HPDE6-E6E7 (cell line): Measurements from ENCODE around the gene CBX8.

Experiments used
- DNase-seq: peaks from one replicate; pipeline ENCODE4 v3.0.0; 2011; ENCODE audit warnings: missing footprints; ENCODE audit errors: extremely low spot score

The CBX8 gene

DNA sequence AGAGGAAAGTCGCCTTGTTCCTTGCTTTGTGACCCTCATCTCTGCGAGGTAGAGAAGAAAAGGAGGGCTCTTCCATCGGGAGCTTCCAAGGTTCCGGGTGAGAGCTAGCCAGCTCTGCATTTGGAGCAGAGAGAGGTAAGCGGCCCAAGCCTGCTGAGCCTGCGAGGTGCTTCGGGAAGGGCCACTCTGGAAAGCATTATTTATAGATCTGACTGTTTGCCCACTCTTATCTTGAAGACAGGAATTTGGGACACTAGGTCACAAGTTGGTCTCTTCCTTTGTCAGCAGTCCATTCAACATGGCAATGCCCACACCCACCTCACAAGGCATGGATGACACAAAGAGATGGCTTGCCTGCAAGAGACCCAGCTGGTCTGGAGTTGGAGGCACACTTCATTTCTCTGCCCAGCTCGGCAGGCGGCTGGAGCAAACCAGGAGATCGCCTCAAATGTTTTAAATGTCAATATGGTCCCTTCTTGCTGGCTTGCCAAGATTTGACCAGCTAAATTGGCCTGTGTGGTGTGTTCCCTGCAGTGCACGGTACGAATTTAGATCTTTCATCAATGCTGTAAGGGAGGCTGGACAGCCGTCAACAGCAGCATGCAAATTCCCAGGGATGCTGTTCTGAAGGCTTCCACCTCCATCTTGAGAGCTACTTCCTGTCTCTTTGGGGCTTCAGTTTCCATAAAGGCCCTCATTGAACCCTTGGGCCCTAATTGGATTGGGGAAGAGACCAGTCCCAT, 22.8 kb upstream of the CBX8 start:
- DNase-seq = no peak

DNA sequence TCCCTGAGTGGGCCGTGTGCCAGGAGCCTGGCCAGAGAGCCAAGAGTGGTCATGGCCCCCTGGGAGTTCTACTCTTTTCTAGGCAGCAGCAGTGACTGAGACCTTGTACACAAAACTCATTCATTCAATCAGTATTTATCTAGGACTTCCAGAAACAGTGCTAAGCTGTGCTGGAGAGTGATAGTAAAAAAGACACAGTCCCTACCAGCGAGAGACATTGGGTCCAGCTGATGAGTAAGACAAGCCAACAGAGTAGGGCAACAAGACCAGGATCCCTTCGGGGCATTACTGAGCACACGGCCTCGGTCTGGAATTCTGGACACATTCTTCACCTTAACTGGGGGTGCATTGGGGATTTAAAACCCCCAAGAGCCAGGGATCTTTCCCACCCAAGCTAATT, 22.2 kb upstream of the CBX8 start:
- no peak for DNase-seq

DNA sequence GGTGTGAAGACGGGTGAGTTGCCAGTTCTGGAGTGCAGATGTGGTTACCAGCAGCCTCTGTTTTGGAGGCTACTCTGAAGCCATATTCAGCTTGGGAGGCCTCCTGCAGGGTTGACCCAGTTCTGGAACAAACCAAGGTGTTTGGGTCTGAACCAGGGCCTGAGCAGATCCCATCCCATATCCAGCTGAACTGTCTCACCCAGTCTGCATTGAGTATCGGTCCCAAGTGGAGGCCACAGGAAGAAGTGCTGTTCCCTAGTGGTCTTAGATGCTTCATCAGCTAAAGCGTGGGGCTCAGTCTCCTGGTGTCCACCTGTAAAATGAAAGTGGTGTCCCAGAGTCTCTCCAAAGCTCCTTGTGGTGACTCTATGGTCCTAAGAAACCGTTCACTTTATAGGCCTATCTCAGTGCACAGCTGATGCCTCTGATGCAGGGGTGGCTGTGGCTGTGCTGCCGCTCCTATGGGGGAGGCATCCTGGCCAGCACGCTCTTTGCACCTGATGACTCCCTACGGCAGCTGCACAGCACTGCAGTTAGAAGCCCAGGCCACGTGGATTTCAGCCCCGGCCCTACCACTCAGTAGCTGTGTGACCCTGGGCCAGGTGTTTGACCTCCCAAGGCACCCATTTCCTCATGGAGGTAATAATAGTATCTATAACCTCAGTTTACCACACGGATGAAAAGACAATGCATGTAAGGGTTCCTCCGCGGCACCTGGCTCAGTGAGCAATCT, 21.3 kb upstream of the CBX8 start:
- DNase-seq = no peak

DNA sequence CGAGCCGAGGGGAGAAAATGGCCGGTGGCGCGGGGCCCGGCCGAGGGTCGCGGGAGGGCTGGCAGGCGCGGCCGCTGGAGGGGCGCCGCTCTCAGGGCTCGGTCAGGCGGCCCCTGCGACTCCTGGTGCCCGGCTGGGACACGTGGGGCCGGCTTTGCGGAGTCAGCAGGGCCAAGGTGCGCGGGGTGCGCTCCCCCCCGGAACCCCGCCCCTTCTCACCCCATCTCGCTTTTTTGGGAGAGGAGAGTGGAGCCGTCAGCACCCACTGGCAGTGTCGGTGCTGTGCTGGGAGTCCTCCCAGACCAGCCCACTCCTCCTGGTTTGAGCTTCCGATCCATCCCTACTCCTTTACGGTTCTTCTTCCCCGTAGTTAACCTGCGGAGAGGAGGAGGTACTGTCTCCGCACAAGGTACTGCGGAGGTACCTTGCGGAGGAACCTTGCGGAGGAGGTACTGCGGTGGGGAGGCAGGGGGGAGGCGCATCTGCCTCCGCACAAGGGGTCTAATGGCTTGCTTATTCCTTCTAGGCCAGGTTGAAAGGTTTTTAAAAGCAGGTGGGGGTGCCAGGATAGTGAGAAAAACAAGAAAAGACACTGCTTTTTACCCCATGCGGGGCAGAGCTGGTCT, 19.1 kb upstream of the CBX8 start:
- no peak for DNase-seq

DNA sequence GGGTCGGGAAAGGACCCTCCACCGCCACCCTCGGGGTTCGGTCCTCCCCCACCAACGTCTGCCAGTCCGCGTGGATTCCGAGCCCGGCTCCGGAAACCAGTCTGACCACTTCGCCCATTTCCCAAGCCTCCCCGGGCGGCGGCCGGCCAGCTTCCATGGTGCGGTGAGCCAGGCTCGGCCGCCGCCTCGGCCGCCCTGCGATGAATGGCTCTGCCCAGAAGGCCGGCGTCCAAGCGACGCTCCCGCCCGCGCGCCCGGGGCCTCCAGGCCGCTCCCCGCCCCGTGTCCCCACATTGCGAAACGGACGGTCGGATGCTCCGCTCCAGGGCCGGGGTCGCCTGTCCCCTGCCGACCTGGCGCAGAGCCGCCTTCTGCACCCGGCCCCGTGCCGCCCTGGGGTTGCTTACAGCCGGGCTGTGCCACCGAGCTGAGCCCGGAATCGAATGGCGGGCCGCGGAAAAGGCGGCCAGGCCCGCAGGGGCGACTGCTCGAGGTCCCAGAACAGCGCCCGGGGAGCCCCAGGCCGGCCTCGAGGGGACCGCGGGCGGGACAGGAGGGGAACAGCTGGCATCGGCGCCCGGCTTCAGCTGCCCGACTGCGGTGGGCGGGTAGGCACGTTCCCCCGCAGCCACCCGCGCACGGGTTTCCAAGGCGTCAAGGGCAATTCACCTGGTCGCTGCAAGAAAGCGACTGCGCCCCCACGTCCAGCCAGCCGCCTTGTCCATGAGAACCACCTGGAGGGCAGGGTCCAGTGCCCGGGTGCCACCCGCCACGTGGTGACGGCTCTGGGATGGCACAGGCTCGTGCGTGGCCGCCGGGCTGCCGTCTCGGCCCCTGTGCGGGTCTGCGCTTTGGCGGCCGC, 18.3 kb upstream of the CBX8 start:
- DNase-seq = no peak

DNA sequence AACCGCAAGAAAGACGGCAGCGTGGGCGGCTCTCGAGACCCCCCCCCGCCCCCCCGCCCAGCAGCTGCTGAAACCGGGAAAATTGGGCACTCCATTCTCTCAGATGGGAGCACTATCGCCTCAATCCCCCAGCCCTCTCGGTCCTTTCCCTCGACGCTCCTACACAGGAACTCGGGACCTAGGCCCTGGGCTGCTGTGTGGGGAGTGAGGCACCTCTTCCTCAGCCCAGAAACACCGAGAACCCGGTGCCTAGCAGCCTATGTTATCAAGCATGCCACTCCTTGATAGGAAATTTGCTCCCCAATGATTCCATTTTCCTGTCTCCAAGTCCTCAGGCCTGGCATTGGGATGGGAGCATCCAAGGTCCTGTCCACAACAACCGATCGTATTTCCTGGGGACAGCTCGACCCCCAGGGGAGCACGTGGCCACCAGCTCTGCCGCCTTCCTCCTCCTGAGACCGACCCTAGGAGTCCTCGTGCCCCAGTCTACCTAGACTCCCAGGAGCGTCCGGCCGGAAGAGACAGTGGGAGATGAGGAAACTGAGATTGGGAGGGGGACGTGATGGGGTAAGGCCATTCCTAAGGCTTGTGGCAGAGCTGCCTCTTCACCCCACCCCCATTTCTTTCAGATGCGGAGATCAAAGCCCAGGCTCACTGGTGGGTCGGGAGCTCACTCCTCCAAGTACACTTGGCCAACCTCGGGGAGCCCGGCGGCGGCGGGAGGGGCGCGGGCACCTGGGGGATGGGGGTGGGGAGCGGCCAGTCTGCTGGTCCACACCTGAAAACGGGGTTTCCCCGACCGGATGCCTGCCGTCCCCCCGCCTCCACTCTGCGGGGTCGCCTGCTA, 17.5 kb upstream of the CBX8 start:
- no peak for DNase-seq

DNA sequence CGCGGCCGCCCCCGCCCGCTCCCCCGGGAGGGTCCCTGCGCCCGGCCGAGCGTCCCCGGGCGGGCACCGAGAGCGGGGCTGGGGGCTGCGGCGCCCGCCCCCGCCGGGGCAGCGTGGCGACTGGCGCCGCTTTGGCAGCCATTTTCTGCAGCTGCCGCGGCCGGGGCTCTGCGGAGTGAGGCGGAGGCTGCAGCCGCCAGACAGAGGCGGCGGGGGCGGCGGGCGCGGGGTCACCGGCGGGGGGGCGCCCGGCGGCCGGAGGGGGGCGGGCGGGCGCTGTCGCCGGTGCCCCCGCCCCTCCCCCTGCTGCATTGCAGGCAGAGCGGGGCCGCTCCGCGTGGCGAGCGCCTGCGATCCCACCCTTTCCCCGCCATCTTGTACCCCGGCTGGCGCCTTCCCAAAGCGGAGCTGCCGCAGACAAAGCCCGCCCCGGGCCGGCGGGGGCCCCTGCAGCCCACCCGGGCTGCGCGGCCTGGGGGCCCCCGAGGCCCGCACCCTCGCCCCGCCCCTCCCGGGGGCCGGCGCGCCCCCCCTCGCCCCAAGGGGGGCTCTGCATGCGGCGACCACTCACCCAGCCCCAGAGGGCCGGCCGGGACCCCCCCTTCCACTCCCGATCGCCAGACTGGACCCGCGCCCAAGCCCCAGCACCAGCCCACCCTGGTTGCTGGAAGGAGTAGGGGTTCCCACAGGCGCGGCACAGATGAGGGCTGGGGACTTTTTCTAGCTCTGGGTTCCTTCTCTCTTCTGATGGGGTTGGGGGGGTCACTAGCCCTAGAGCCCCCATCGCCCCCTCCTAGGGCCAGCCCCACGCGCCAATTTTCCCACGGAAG, 16.6 kb upstream of the CBX8 start:
- DNase-seq = no peak

DNA sequence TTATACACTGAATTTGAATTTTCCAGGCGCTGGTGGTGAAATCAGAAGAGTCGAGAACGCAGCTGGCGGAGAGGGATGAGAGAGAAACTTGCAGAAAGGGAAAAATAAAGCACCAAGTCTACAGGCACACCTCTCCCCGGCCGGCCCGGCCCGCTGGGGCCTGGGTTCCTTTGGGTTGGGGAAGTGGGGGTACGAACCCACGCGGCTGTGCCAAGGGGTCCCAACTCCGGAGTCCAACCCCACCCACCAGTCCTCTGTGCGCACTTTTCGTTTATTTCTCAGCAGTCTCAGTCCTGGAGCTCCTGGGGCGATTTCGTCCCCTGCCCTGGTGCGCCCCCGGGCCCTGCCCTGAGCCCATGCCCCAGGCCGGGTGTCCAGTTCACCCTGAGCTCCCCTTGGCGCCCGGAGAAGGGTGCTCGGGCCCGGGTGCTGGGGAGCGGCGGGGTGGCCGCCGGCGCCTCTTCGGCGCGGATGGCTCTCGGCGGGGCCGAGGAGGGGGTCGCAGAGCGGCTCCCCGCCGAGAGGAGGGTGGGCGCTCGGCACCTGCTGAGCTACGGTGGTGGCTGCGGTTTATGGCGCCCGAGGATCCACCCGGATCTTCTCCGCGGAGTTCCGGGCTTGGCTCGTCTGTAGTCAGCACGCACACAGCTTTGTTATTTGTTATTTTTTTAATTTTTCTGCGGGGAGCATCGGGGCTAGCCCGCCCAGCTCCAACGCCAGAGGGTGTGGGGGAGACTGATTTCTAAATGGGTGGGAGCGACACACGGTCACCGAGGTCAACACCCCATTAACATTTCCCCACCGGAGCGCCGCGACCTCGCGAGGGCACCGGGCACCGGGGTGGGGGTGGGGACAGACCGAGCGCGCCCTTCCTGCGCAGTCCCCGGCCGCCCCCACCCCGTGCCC, 15.7 kb upstream of the CBX8 start:
- DNase-seq = no peak

DNA sequence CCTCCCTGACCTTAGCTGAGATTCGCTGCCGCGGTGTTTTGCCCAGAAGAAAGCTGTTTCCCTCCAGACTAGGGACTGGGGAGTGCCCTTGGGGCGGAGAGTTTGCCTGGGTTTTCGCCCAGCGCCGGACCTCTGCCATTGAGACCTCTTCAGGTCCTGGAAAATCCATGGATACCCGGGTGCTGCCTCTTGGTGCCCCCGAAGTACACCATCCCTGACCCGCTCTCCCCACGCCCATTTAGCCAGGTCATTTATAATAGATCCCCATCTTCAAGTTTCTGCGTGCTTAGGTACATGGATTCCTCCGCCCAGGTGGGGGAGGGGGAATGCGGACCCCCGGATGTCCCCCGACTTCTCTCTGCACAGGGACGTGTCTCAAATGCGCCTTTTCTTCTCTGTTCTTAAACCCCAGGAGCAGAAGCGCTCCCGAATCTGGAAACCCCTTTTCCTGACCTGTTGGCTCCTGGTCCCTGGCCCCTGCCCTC, 15.0 kb upstream of the CBX8 start:
- no peak for DNase-seq

DNA sequence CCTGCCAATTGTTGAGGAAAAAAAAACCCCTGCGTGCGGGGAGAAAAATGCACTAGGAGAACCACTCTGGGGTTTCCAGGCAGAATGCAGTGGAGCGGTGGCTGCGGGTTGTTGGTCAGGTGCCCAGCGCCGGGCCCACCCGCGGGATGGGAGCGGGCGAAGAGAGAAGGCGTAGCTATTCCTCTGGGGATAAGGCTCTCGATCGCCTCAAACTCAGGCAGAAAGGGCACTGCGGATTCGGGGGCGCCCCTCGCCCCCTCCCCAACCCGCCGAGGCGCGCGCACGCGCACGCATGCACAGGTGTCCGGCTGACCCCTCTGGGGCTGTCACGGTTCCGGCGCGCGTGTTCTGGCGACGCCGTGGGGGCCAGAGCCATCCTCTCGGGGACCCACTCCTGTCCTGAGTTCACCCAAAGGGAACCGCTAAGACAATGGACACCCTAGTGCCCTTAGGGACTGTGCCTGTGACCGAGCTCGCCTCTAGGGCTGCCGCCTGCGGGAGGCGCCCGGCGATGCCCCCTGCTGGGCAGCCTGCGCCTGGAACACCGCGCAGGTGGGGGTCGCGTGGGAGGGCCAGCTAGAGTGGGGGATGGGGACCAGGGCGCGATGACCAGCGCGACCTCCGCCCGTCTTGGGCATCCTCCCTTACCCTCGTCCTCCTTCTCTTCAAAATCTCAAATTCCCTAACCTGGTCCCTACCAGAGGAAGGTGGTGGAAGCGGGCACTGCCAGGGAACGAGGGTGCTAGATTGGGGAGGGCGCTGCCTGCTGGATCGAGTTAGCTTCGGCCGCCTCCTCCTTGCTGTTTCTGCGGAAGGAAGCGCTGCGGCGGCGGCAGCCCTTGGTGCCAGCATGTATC, 14.4 kb upstream of the CBX8 start:
- DNase-seq = no peak

DNA sequence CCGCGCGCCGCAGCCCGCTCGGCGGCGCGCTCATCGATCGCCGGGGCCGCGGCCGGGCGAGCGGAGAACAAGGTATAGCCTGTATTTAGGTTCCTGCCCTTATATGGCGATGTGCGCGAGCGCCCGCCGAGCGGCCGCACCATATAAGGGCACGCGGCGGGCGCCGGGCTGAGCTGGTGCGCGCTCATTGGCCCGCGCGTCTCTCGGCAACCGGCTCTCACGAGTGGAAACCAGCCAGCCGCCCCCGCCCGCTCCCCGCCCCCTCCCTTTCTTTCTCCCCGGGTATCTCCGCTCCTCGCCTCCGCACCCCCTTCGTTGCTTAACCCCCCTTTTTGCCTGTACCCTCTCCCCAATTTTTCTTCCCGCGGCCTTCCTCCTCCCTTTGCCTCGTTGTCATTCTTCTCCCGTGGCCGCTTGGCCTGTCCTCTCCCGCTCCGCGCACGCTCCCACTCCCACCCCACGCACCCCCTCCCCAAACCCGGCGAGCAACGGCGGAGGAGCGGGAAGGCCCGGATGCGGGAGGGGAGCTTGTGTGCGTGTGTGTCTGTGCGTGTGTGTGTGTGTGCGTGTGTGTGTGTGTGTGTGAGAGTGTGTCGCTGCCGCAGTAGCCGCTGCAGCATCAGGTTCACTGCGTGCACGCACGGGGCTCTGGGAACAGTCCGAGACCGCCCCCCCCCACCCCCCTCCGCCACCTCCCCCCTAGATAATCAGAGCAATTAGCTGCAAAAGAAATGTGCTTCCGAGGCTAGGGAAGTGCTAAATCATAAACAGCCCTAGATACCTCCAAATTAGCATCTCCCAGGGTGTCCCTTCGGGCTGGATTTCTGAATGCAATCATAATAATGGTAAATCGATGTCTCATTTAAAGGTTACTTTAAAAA, 13.5 kb upstream of the CBX8 start:
- peak; percentile 75 for DNase-seq

DNA sequence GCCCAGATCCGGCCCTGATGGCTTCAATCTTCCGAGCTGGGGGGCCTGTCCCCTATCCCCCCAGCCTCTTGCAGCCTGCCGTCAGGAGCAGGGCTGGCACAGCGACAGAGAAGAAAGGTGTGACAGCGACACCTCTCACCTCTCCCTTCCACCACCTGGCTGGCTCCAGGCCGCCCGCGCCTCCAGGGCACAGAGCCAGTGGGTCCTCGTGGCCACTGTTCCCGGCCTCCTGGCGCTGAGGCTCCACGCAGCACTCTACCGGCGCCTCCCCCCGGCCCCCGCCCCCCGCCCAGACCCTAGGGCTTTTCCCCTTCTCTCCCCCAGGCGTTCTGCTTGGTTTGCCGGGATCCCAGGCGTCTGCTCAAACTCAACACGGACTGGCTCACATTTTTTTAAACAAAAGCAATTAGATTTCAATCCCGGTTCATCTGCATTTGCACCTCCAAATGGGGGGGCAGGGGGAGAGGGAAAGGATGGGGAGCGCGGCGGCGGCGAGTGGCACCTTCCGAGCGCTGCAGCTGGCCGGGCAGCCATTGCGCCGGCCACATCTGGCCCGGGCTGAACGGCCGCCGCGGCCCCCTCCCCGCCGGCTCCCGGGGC, 12.8 kb upstream of the CBX8 start:
- no peak for DNase-seq

DNA sequence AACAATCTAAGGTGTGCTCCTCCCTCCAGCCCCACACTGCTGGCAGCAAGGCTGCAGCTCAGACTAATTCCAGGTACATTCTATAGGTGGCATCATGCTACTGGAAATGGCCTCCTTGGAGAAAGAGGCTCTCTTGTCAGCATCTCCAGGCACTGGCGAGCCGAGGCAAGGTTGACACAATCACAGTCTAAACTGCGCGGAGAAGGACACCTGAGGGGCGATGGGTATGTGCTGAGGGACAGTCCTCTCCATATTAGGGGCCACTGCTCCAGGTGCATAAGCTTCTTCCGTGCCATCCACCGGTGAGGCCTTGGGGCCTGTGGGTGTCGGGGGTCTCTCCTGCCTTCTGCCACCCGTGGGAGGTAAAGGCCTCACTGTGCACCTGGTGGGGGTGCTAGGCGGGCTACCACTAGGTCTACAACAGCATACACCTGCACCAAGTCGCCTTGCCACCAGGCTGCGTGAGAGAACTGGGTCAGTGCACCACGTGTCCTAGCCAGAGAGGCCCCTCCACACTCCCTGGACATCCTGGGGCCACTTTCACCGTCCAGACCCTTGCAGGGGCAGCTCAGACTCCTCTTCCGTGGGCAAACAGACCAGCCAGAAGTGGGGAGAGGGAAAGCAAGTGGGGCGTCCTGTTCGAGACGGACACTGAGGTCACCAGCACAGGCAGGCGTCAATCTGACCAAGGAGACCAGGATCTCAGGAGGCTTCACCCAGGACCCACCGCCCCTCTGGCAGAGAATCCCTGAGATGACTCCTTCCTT, 12.1 kb upstream of the CBX8 start:
- DNase-seq = peak; percentile 91

DNA sequence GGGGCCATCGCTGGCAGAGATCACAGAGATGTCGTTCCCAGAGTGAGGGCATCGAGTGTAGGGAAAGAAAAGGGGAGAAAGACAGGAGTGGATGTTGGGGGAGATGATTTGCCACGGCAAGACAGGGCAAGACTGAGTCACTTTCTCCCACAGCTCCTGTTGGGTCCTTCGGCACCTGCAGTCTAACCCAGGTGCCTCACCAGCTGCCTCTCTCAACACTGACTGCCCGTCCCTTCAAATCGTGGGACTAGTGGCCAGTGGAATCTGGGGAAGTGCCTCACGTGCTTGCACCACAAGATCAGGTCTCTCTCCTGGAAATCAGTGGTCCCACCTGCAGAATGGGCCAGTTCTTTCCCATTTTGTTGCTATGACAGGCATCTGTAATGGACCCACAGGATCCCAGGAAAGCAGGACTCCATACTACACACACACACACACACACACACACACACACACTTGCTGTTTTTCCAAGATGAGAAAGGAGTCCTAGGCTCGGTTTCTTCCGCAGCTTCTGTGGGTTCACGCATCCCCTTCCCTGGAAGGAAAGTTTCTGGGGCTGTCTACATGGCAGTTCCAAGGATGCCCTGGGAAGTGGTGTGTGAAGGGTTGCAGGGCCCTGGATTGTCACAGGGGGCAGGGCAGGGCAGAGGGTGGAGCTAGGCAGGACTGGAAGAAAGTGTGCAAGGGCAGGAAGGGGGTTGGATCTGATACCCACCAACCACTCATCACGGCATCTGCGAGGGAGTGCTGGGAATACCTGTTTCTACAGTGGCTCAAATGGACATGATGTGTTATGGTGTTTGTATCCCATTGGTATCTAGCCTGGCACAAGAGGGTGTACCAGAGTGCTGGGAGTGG, 10.2 kb upstream of the CBX8 start:
- DNase-seq = no peak

DNA sequence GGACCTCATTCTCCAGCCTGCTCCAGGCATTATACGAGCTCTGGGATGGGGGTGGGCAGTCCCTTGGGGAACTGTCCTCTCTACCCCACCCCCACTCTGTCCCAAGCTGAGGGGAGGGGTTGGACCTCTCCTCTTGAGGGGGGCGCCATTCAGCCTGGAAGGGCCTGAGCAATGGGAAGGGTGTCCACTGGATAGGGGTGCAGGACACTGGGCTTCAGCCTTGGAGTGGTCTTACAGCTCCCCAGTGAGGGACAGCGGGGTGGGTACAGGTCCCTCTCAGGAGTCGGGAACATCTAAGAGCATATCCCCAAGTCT, 9.5 kb upstream of the CBX8 start:
- DNase-seq = no peak
